Astrocyte (in vitro differentiated cells and primary cell): ENCODE data around the gene MKNK2.

ENCODE experiments used
- CTCF ChIP-seq: IDR thresholded peaks from 2 replicates; pipeline ENCODE4 v1.5.1; 2011; ENCODE audit warnings: low read depth, mild to moderate bottlenecking, inconsistent platforms, low read length, moderate library complexity; ENCODE audit not compliant: insufficient read depth
- EZH2 ChIP-seq: IDR thresholded peaks from 2 replicates; pipeline ENCODE4 v1.6.1; 2012; ENCODE audit warnings: mild to moderate bottlenecking, low read length, inconsistent platforms; ENCODE audit not compliant: insufficient read depth

GRCh38 chr19:2043251-2043641 is 7.8 kb downstream of the MKNK2 start:
- TF ChIP-seq CTCF (no peak), EZH2 (no peak)
